Psoas muscle (tissue), 8 donors: ENCODE data around the gene ZNF132. TPM values are rescaled to one million over a fixed set of nuclear protein-coding genes. Genes with fewer than 3 reads are reported as not detected.
A peak's percentile ranks its signal among the peaks of the same experiment; 100 is the strongest.

Source experiments
- ATAC-seq, 4 donors: fragments of 200-7000 bp; cut with Tn5 transposase; one replicate each; pipeline ENCODE4 v1.9.1; 2020; ENCODE audit warnings: moderate library complexity in 3 of 4, mild to moderate bottlenecking in 2 of 4
- DNase-seq, 2 donors: peaks; one replicate each; pipeline ENCODE4 v3.0.0-alpha.2; 2020
- H3K27ac ChIP-seq: fragments of 200-600 bp; one replicate; pipeline ENCODE4 v1.8.0; 2022
- H3K27me3 ChIP-seq, 3 donors: fragments of 200-600 bp in 1 of 3; one replicate each; pipeline versions ENCODE4 v1.6.1 to v1.8.0; 2013 to 2022; ENCODE audit warnings: low read length in 2 of 3, mild to moderate bottlenecking in 2 of 3, moderate library complexity in 1 of 3; ENCODE audit not compliant: insufficient read depth in 3 of 3
- H3K36me3 ChIP-seq, 2 donors: fragments of 200-600 bp in 1 of 2; one replicate each; pipeline versions ENCODE4 v1.6.1 to v1.8.0; 2013 to 2022; ENCODE audit warnings: low read depth in 1 of 2, mild to moderate bottlenecking in 1 of 2, moderate library complexity in 1 of 2; ENCODE audit not compliant: insufficient read depth in 1 of 2
- H3K4me1 ChIP-seq: fragments of 200-600 bp; one replicate; pipeline ENCODE4 v1.8.0; 2022
- H3K4me3 ChIP-seq: fragments of 200-600 bp; one replicate; pipeline ENCODE4 v1.8.0; 2022; ENCODE audit warnings: mild to moderate bottlenecking
- H3K9me3 ChIP-seq: fragments of 200-600 bp; one replicate; pipeline ENCODE4 v1.8.0; 2022
- WGBS, 3 donors: extraction: QIAGEN DNeasy Blood & Tissue Kit; methylation state at CpG; one replicate each; pipeline versions ENCODE4 v1.1.6 to v1.1.7; 2013; 5-methylcytosine and 5-hydroxymethylcytosine counted together
- intact Hi-C, 2 donors: fragments of 100-400 bp; cut with DNase I; formaldehyde crosslinking; loops; one replicate each; pipeline versions ENCODE4 v1.11.0 to v1.14.2; 2022
- polyA plus RNA-seq, 3 donors: library from polyadenylated mRNA; stranded (reverse); fragments of 200-250 nt; gene quantifications; one replicate each; pipeline ENCODE4 v1.2.3, GENCODE V29; 2013
- total RNA-seq, 4 donors: library from RNA; stranded (reverse); fragmentation: NEBNext Ultra II Directional in 2 of 4; extraction: Animal tissue kit (Norgen Biotek cat#: 25700) in 2 of 4; gene quantifications; one replicate each; pipeline versions ENCODE4 v1.2.1 to v1.2.4, GENCODE V29; 2021 to 2023
- TF ChIP-seq, protein P1 (sequence below): fragments of 200-600 bp; IDR thresholded peaks from one replicate; pipeline ENCODE4 v1.8.0; 2022; ENCODE audit warnings: antibody characterized with exemption
- donor health status: healthy with polysubstance abuse.
- donor health status: DM: no; HTN: no; CAD: no; lungs with moderate emphysema.
- donor health status: Bipolar disorder and iron deficiency.
- donor health status: healthy.
- donor health status: DM: yes; HTN: yes; CAD: no.
- donor health status: DM: no; HTN: no; CAD: no.
- donor health status: DM: no; HTN: no; CAD: no.
- donor health status: DM: yes; HTN: yes; CAD: no.

Gene ZNF132
- total and polyA plus RNA-seq, 7 donors, result 1.4 to 5.2 (median 2.7) TPM

DNA sequence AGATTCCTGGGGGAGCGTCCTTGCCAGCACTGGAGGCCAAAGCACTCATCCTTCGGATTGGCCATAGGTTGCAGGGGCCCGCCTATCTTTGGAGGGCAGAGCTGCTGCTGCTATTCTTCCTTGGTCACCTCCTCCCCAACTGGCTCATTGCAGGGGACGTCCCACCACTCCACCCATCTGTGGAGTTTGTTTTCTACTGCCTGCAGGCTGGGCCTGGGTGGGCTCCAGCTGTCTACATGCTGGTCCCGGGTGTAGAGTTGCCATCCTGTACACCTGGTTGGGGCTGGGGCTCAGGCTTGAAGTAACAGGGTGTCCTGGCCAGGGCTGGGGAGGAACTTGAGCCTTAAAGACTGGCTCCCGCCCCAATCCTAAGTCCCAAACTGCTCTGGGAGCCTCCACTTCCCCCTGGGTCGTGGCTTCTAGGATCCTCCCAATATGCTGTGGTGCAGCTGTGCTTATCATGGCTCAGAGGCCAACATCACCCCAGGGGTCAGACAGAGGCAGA is 42.4 kb downstream of the ZNF132 start:
- intact Hi-C loops, result no loop called here
- Histone ChIP-seq H3K9me3 (no peaks in the 10 kb centered on the region), H3K27ac (no peak overlapping the region), H3K4me1 (peaks cover 8% of the 10 kb centered on the region), H3K27me3 (peaks cover 0 to 13% (median 8%) of the 10 kb centered on the region in 3 donors), H3K36me3 (peaks cover 7 to 26% of the 10 kb centered on the region in 2 donors), H3K4me3 (no peak overlapping the region)
- ATAC-seq (no peak), DNase-seq (no peak)
- TF ChIP-seq, protein P1, sequence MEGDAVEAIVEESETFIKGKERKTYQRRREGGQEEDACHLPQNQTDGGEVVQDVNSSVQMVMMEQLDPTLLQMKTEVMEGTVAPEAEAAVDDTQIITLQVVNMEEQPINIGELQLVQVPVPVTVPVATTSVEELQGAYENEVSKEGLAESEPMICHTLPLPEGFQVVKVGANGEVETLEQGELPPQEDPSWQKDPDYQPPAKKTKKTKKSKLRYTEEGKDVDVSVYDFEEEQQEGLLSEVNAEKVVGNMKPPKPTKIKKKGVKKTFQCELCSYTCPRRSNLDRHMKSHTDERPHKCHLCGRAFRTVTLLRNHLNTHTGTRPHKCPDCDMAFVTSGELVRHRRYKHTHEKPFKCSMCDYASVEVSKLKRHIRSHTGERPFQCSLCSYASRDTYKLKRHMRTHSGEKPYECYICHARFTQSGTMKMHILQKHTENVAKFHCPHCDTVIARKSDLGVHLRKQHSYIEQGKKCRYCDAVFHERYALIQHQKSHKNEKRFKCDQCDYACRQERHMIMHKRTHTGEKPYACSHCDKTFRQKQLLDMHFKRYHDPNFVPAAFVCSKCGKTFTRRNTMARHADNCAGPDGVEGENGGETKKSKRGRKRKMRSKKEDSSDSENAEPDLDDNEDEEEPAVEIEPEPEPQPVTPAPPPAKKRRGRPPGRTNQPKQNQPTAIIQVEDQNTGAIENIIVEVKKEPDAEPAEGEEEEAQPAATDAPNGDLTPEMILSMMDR, result no peak
- WGBS, 3 donors, result 49 to 54% (median 52%) methylated on average over 7 of the region's 7 CpGs

DNA sequence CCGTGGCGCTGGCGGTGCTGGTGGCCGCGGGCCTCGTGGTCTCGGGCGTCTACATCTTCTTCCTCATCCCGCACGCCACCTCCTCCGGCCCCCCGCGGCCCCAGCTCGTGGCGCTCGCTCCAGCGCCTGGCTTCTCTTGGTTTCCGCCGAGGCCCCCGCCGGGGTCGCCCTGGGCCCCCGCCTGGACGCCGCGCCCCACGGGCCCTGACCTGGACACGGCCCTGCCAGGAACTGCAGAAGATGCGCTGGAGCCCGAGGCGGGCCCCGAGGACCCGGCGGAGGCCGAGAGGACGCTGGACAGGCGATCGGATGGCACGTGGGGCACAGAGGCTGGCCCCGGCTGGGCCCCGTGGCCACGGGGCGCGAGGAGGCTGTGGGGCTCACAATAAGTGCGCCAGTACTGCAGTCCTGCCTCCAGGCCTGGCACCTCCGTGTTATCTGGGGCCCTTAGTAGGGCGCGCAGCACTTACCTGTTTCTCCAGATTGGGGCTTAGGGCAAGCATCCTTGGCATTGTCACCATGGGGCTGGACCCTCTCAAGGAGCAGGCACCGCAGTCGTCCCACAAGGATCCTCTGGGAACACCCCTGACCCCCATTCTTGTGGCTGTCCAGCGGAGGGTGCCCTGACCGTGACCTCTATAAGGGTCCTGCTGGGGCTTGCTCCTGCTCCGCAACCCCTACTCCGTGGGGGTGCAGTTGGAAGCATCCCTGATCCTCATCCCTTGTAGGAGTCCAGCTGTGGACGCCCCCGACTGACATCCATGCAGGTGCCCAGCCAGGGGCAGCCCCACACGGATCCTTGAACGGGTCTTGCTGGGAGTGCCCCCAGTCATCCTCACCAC is 43.0 kb downstream of the ZNF132 start:
- no peak for ATAC-seq
- intact Hi-C loops, result no loop called here
- H3K9me3 ChIP-seq, result no peaks in the 10 kb centered on the region
- H3K27me3 ChIP-seq, result peaks cover 0 to 13% (median 8%) of the 10 kb centered on the region in 3 donors
- peaks cover 8% of the 10 kb centered on the region for H3K4me1 ChIP-seq
- WGBS, 3 donors, result 27 to 36% (median 36%) methylated on average over 40 to 58 of the region's 58 CpGs
- peaks cover 7 to 30% of the 10 kb centered on the region in 2 donors for H3K36me3 ChIP-seq
- TF ChIP-seq, protein P1, result no peak
- no peak for DNase-seq
- H3K27ac ChIP-seq, result no peak overlapping the region
- H3K4me3 ChIP-seq, result no peak overlapping the region

DNA sequence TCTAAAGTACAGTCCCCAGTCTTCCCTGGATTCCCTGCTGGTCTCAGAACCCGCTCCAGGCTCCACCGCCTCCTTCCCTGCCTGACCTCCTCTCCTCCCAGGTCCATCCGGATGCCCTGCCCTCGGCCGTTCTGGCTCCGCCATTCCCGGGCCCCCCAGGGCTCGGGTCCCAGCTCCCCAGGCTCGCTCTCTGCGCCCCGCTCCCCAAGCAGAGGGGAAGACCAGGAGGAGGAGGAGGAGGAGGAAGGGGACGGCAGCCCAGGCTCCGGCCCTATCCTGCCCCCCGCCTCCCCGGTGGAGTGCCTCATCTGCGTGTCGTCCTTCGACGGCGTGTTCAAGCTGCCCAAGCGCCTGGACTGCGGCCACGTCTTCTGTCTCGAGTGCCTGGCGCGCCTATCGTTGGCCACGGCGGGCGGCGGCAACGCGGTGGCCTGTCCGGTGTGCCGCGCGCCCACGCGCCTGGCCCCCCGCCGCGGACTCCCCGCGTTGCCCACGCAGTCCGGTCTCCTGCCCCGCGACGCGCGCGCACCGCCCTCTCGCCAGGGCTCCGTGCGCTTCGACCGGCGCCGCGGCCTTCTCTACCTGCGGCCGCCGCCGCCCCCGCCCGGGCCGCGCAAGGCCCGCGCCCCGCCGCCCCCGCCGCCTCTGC is 43.9 kb downstream of the ZNF132 start:
- no peak overlapping the region for H3K27ac ChIP-seq
- H3K36me3 ChIP-seq, result peaks cover 7 to 38% of the 10 kb centered on the region in 2 donors
- WGBS, 3 donors, result 3 to 5% (median 4%) methylated on average over 44 to 75 of the region's 75 CpGs
- intact Hi-C loops, result no loop called here
- H3K4me3 ChIP-seq, result peak overlapping the region; percentile 34
- H3K27me3 ChIP-seq, result peaks cover 0 to 13% (median 8%) of the 10 kb centered on the region in 3 donors
- H3K9me3 ChIP-seq, result no peaks in the 10 kb centered on the region
- TF ChIP-seq, protein P1, result no peak
- ATAC-seq (peak in 3 of 4 donors; percentile 3 to 16 (median 7)), DNase-seq (no peak)
- H3K4me1 ChIP-seq, result peaks cover 8% of the 10 kb centered on the region

DNA sequence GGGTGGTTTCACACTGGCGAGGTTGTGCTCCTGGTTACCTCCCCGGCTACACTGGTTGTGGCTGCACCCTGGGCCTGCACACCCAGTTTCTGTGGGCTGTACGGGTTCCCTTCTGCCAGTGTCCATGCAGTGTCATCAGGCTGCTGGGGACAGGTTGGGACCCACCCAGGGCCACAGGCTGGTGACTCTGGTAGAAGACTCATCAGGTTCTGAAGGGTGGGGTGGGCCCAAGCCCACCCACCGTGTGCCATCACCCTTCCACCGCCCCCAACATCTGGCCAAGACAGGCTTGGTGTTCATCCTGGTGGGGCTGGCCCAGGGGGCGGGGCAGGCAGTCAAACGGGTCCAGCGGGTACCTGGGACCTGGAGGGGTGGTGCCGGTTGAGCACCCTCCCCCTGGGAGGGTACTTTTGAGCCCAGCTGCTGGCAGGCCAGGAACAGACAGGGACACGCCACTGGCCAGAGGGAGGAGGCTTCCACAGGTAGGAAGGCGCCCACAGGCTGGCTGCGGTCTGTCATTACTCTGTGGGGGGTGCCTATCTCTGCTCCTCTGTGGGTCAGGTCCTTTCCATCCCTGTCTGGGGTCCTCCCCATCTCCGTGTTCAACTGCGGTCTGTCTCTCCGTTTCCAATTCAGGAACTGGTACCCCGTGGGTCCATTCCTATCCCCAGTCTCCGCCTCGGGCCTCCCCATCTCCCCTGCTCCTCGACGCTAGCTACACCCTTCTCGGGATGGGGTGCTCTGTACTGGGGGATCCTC is 44.6 kb downstream of the ZNF132 start, which contains the start of gene RNF225:
Gene RNF225, plus strand, starts transcription at position 437 of the 759 bp plus-strand sequence. CDS start 434 bp downstream, outside the sequence.
- 31 to 33% (median 32%) methylated on average over 20 to 21 of the region's 21 CpGs for WGBS, 3 donors
- ATAC-seq (peak; percentile 29 to 44 (median 32)), DNase-seq (no peak)
- Histone ChIP-seq H3K4me3 (peak within 1 kb of the TSS; percentile 34), H3K9me3 (no peaks in the 10 kb centered on the region), H3K4me1 (peaks cover 4% of the 10 kb centered on the region), H3K36me3 (peaks cover 7 to 45% of the 10 kb centered on the region in 2 donors), H3K27me3 (peaks cover 0 to 13% (median 8%) of the 10 kb centered on the region in 3 donors), H3K27ac (no peak within 1 kb of the TSS)
- intact Hi-C loops, result no loop called here
- TF ChIP-seq, protein P1, result no peak
